ENCODE results near the gene ZNF681.
"Not testable (repeated sequence)": the region's sequence is repeated elsewhere in the genome, so short reads cannot be mapped to it uniquely, and the experiment has no call there.

- TF ChIP-seq CTCF (IDR thresholded peaks at IDR 0.05; ENCODE audit: low read depth, low read length); EZH2phosphoT487 (IDR thresholded peaks at IDR 0.05; ENCODE audit: low read depth): not testable (repeated sequence)
Measured at GRCh38 chr19:23760326-23760725, 1.6 kb upstream of the ZNF681 start.

Data from OCI-LY3 (cell line).